GM21390 (cell line): ENCODE measurements around the gene PRKACG.
A peak's percentile ranks its signal among the peaks of the same experiment; 100 is the strongest.

Experiments used
- ATAC-seq: cut with Tn5 transposase; IDR thresholded peaks from one replicate; pipeline ENCODE4 v1.9.1; 2021; ENCODE audit not compliant: unreplicated experiment

The PRKACG gene

DNA sequence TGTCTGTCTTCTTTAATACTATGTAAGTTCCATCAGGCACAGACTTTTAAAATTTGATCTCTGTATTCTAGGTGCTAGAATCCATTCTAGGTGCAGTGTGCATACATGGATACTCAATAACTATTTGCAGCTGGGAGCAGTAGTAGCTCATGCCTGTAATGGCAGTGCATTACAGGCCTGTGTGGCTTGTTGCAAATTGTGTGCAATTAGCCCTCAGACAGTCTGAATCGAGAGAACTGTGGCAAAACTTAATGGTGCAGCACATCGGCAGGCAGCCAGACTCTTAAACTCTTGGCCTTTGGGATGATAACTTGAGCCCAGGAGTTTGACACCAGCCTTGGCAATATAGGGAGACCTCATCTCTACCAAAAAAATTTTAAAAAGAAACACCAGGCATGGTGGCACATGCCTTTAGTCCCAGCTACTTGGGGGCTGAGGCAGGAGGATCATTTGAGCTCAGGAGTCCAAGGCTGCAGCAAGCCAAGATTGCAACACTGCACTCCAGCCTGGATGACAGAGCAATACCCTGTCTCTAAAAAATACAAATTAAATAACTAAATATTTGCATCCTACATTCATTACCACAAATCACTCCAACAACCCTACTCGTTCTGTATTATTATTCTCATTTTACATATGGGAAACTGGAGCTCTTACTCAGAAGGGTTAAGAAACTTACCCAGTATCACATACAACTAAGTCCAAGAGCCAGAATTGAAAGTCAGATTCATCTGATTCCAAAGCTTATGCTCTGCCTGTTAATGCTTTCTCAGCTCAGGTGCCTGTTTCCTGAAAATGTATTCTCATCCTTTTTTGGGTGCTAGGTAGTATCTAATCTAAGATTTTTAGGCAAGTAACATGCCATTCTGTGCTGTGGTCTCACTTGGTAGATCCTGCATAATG is 30.1 kb downstream of the PRKACG start:
- peak; percentile 38 for ATAC-seq

DNA sequence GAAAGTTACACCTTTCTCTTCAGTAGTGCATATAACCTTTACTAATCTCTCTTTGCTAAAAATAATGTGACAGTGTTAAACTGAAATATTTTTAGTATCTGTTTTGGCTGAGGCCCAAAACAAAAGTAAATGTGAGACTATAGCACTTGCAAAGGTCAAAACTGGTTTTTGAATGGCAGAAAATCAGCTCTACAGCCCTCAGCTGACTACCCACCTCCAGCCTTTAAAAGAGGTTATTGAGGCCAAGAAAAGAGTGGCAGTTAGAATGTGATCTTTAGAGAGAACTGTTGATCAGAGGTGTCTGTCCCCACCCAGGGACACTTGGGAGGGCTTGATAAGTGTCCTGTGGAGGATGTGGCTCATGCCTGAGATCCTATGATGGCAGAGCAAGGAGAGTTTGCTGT is 30.9 kb downstream of the PRKACG start:
- ATAC-seq, result peak; percentile 37

DNA sequence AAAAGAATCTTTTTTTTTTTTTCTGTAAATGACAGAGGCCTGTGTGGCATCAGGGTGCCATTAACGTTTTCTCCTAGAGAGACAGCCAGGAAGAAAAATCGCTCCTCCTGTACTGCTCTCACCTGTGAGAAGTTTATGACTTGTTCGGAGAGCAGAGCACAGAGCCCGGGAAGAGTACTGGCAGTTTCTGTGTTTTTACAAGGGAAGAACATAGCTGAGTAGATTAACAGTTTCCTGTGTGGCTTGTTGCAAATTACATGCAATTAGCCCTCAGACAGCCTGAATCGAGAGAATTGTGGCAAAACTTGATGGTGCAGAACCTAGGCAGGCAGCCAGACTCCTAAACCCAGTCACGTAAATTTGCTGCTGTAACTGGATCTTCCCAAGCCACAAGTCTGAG is 32.1 kb downstream of the PRKACG start:
- peak; percentile 50 for ATAC-seq

DNA sequence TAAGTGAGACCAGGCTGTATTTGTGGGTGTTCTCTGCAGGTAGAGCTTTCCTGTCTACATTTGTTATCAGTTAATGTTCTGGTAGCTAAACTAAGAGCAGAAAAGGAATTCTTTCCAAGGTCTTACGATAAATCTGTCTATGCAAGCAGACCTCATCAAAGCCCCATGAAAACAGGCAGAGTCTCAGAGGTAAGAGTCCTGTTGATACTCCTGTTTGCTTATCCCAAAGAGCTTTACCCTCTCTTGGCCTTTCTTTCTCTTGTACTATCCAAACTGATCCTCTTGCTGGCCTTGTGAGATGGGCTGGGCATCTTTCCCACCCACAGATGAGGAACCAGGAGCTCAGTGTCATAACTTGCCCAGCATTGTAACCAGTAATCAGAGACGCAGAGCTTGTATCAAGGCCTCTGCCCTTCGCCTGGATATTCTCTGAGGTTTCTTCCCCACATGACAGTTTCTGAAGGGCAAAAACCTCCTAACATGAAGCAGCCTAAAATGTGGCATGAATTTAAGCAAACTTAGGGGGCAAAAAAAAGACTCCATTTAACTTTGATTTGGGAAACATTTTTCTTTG is 33.5 kb downstream of the PRKACG start:
- ATAC-seq, result no peak

DNA sequence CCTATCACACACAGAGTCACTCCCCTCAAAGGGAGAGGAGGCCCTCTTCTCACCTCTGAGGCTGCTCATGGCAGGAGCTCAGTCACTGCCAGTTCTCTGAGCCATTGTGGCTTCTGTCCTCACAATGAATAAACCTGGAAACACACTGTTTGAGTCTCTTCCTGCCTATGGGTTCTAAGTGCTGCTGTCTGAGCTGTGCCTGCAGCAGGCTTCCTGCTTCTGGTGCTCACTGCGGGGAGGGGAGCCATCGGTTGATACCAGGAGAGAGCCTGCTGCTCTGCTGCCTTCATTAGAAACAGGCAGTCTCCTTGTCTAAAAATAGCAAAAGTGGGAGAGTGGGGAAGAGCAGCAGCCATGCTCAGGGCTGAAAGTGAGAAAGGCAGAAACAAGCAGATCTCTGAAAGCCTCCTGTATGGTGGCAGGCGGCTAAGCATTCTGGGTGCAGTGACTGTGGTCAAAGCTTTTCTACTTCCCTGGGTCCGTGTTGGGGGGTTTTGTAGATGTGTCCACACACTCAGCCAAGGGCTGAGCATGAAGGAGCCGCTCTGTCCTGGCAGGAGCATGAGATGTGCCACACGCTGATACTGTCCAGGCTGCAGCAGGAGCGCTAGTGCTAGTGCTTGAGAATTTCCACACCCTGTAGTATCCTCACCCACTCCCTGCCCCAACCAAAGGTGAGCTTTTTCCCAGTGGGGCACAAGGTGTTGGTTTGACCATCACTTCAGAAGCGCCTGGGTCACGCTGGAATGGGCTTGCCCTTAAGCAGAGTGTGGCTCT is 34.2 kb downstream of the PRKACG start:
- no peak for ATAC-seq

DNA sequence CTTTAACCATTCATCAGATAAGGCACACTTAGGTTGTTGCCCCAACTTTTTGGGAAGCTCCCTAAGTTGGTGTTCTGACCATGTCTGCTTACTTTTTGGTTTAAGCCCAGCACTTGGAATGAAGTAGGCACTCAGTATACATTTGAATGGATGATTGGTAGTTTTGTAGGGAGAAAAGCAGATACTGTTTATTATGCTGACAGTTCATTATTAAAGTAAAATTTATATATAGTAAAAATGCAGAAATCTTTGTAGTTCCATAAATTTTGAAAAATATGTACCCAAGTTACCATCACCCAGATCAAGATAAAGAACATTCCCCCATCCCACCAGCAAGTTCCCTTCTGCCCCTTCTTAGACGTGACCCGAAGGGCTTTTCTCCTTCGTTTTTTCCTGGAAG is 35.4 kb downstream of the PRKACG start:
- no peak for ATAC-seq

DNA sequence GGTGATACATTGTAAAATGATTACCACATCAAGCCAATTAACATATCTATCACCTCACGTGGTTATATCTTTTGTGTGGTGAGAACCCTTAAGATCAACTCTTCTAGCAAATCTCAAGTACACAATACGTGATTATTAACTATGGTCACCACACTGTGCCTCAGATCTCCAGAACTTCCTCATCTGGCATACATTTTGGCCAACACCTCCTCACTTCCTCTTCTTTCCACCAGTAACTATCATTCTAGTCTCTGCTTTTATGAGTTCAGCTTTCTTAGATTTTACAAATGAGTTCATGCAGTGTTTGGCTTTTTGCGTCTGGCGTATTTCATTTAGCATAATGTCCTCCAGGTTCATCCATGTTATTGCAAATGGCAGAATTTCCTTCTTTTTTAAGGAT is 35.8 kb downstream of the PRKACG start:
- no peak for ATAC-seq

DNA sequence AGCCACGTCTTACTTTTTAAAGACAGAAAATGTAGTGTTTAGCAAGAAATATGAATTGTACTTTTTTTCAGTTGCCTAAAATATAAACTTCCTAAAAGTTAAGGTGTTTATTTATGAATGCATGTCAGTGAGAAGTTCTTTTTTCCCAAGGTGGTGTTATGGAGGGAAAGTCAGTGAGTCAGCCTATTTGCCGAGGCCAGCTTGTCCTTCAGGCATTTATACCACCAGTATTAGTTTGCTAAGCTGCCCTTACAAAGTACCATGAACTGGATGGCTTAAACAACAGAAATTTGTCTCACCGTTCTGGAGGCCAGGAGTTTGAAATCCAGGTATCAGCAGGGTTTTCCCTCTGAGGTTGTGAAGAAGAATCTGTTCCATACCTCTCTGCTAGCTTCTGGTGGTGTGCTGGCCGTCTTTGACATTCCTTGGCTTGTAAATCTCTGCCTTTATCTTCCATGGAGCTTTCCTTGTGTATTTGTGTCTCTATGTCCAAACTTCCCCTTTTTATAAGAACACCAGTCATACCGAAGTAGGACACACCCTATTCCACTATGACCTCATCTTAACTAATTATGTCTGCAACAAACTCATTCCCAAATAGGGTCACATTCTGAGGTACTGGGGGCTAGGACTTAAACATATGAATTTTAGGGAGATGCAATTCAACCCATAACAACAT is 38.4 kb downstream of the PRKACG start:
- no peak for ATAC-seq

DNA sequence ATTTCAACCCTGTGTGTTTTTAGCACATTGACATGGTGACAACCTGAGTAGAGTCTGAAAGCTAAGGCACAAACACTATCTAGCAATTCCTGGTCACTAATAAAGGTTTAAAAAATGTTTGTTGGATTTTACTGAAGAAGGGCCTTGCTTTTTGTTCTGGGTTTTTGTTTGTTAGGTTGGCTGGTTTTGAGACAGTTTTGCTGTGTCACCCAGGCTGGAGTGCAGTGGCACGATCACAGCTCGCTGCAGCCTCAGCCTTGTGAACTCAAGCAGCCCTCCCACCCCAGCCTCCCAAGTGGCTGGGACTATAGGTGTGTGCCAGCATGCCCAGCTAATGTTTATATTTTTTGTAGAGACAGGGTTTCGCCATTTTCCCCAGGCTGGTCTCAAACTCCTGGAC is 39.0 kb downstream of the PRKACG start:
- no peak for ATAC-seq

DNA sequence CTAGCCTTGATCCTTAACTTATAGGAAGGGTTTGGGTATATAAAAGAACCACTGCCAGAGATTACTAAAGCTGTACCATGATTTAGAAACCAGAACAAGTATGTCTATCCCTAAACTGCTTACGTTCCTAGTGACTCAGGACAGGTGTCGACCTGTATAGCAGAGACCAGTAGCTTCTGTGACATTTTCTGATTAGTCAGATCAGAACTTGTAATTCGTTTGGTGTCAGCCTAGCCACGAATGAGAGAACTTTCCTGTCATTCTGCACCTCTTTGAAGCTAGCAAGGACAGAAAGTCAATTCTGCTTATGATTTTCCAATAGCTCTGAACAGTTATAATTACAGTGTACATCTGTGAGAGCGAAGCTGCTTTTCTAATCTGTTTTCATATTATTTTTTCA is 39.5 kb downstream of the PRKACG start:
- ATAC-seq, result peak; percentile 89

DNA sequence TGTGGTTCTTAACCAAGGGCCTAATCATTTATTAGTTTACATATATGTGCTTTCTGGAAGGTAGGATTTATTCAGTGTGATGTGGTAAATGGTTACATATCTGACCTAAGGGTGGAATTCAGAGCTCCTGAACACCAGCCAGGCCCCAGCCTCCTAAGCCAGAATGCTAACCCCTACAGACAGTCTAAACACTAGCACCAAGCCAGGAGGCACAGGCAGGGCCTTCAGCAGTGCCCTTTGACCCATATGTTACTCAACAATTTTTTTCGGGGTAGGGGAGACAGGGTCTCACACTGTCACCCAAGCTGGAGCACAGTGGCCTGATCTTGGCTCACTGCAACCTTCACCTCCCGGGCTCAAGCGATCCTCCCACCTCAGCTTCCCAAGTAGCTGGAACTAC is 40.3 kb downstream of the PRKACG start:
- ATAC-seq, result no peak

DNA sequence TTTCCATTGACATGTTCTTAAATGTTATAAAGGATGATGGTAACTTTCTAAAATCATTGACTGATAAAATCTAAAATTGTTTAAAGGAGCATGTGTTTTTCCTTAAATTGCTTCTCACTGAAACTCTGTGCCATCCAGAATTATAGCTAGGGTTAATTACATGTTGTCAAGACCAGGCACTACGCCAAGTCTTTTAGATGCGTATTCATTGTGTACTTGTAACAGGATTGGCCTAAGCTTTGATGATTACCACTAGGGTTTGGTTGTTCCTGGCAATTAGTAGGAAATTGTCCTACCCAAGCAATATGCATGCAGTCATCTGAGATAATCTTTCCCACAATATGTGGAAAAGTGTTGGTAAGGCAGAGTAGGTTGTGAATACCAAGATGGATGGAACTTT is 43.8 kb downstream of the PRKACG start:
- no peak for ATAC-seq

DNA sequence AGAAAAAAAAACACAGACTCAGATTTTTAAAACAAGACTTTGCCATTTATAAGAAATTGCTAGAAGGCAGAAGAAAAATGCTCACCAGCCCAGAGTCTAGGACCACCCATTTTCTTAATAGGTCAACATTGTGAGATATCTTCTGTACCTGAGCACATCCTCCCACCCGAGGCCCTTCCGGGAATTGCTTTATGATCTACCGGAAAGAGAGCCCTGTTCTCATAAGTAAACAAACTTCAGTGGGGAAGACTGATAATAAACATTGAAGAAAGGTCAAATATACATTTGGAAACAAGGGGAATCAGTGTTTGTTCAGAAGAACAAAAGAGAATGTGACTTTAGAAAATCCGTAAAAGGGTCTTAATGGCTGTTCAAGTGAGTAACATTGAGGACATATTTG is 44.4 kb downstream of the PRKACG start:
- ATAC-seq, result no peak

DNA sequence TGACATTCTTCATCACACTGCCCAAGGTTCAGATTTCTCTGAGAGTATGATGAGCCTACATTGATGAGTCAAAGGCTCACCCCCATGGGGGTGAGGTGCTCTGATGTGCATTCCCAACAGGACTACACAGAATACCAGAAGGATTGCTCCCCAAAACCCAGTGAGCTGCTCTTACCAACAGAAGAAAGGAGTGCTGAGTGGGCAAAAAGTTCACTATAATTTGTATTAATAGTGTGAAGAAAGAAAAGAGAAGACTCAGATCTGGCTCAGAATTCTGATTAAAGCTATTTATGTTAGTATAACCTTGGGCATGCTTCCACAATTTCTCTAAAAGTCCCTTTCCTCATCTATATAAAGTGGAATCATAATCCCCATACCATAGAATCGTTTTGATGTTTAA is 46.1 kb downstream of the PRKACG start:
- ATAC-seq, result no peak

DNA sequence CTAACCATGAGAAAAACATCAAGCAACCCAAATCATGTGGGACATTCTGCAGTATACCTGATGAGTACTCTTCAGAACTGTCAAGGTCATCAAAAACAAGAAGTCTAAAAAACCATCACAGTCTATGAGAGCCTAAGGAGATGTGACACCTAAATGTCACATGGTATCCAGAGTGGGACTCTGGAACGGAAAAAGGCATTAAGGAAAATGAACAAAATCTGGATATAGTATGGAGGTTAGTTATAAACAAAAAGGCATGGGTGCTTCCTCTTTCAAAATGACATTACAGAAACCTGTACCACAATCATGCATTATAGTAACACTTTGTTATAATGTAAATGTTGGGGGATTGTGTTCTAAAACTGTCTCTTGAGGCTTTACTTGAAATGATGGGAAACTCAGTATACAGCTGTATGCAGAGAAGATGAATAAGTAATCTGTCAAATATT is 47.4 kb downstream of the PRKACG start:
- peak; percentile 69 for ATAC-seq

DNA sequence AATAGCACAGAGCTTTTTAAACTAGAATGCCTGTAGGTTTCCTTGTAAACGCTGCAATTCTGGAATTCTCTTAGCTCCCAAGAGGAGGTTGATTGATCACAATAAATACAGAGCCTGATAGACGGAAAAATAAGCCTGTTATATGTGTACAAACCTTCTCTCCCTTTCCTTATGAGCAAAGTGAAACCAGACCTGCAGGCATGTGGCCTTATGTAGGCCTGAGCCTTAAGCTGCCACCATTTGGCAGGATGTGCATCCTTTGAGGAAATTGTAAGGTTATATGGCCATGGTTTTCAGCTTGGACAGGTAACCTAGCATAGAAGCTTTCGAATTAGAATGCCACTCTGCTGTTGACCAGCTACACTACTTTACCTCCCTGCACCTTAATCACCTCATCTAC is 49.1 kb downstream of the PRKACG start:
- ATAC-seq, result no peak

DNA sequence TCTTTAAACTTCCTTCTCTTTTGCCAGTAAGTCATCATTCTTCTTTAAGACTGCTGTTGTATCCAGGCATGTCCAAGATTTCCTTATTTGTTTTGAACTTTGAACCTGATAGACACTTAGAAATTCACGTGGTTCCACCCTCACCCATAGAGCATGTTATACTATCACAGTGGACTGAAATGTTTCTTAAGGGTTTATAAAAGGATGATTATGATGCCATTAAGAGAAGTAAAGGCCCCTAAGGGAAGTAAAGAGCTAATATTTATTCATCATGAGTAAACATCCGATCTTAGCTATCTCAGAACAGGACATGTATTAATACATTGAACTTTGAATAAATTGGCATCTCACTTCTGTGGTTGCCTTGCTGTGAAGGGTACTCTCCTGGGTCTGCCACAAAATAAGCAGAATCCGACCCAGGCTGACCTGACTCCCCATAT is 49.8 kb downstream of the PRKACG start:
- ATAC-seq, result no peak

DNA sequence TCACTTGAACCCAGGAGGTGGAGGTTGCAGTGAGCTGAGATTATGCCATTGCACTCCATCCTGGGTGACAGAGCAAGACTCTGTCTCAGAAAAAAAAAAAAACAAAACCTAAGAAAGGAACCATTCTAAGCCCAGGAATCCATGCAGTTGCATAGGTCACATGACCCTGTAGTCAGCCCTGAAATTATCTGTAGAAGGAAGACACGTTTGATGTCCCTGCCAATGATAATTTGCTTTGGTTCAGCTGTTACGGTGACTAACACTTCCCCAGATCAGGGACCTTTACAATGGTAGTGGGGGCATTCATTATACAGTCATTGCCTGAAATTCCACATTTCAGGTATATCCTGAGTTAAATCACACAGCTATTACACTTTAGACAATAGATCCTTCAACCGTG is 50.5 kb downstream of the PRKACG start:
- ATAC-seq, result no peak
